H9 (cell line): ENCODE data around the gene AHDC1. TPM values are rescaled to one million over a fixed set of nuclear protein-coding genes. Genes with fewer than 3 reads are reported as not detected.

Experiments
- DNase-seq: peaks from one replicate; pipeline ENCODE4 v3.0.0-alpha.2; 2017
- H2AFZ ChIP-seq: one replicate; pipeline ENCODE4 v1.6.1; 2013; ENCODE audit warnings: mild to moderate bottlenecking, low read length, control low read depth, moderate library complexity
- H2AK5ac ChIP-seq: 2 replicates; pipeline ENCODE4 v1.6.1; 2013; ENCODE audit warnings: low read length, control low read depth, mixed read lengths; ENCODE audit not compliant: insufficient read length
- H2BK120ac ChIP-seq: one replicate; pipeline ENCODE4 v1.6.1; 2013; ENCODE audit warnings: low read depth, mild to moderate bottlenecking, low read length, control low read depth, inconsistent platforms; ENCODE audit not compliant: poor library complexity, severe bottlenecking
- H2BK12ac ChIP-seq: 2 replicates; pipeline ENCODE4 v1.6.1; 2013; ENCODE audit warnings: low read length, control low read depth, mixed read lengths, low read depth; ENCODE audit not compliant: insufficient read length
- H2BK15ac ChIP-seq: 2 replicates; pipeline ENCODE4 v1.6.1; 2013; ENCODE audit warnings: low read depth, low read length, control low read depth
- H2BK20ac ChIP-seq: one replicate; pipeline ENCODE4 v1.6.1; 2013; ENCODE audit warnings: low read depth, mild to moderate bottlenecking, low read length, control low read depth, inconsistent platforms; ENCODE audit not compliant: poor library complexity, severe bottlenecking
- H2BK5ac ChIP-seq: 2 replicates; pipeline ENCODE4 v1.6.1; 2013; ENCODE audit warnings: low read length, control low read depth, mixed read lengths; ENCODE audit not compliant: insufficient read length
- H3K14ac ChIP-seq: 2 replicates; pipeline ENCODE4 v1.6.1; 2013; ENCODE audit warnings: low read length, control low read depth; ENCODE audit not compliant: insufficient read depth
- H3K18ac ChIP-seq: 2 replicates; pipeline ENCODE4 v1.6.1; 2013; ENCODE audit warnings: low read depth, mild to moderate bottlenecking, mixed read lengths, low read length, control low read depth; ENCODE audit not compliant: insufficient read length
- H3K23ac ChIP-seq: 2 replicates; pipeline ENCODE4 v1.6.1; 2013; ENCODE audit warnings: low read length, control low read depth, mixed read lengths, low read depth; ENCODE audit not compliant: insufficient read length
- H3K23me2 ChIP-seq: 2 replicates; pipeline ENCODE4 v1.6.1; 2013; ENCODE audit warnings: low read depth, mild to moderate bottlenecking, mixed read lengths, low read length, control low read depth; ENCODE audit not compliant: insufficient read length, poor library complexity, severe bottlenecking
- H3K27ac ChIP-seq: 2 replicates; pipeline ENCODE4 v1.5.1; 2013; ENCODE audit warnings: low read length, control low read depth, mixed read lengths, low read depth; ENCODE audit not compliant: insufficient read length
- H3K27me3 ChIP-seq: 2 replicates; pipeline ENCODE4 v1.6.1; 2013; ENCODE audit warnings: low read length, control low read depth, inconsistent platforms; ENCODE audit not compliant: insufficient read depth
- H3K4ac ChIP-seq: 2 replicates; pipeline ENCODE4 v1.6.1; 2013; ENCODE audit warnings: low read depth, mild to moderate bottlenecking, control low read depth, inconsistent platforms, low read length, moderate library complexity
- H3K4me1 ChIP-seq: 2 replicates; pipeline ENCODE4 v1.6.1; 2013; ENCODE audit warnings: low read length, control low read depth, inconsistent platforms; ENCODE audit not compliant: insufficient read depth
- H3K4me2 ChIP-seq: 2 replicates; pipeline ENCODE4 v1.6.1; 2013; ENCODE audit warnings: low read length, control low read depth, mixed read lengths; ENCODE audit not compliant: insufficient read length, insufficient read depth
- H3K56ac ChIP-seq: 2 replicates; pipeline ENCODE4 v1.6.1; 2013; ENCODE audit warnings: low read depth, mild to moderate bottlenecking, mixed read lengths, low read length, control low read depth; ENCODE audit not compliant: insufficient read length
- H3K79me1 ChIP-seq: 2 replicates; pipeline ENCODE4 v1.6.1; 2013; ENCODE audit warnings: low read depth, mild to moderate bottlenecking, moderate library complexity, low read length, control low read depth, inconsistent platforms; ENCODE audit not compliant: insufficient read depth, poor library complexity, severe bottlenecking
- H3K79me2 ChIP-seq: 2 replicates; pipeline ENCODE4 v1.6.1; 2013; ENCODE audit warnings: low read length, control low read depth, inconsistent platforms; ENCODE audit not compliant: insufficient read depth
- H3K9ac ChIP-seq: 2 replicates; pipeline ENCODE4 v1.6.1; 2013; ENCODE audit warnings: low read length, control low read depth, mixed read lengths; ENCODE audit not compliant: insufficient read length; ENCODE audit errors: extremely low read depth
- H3K9me3 ChIP-seq: one replicate; pipeline ENCODE4 v1.6.1; 2013; ENCODE audit warnings: low read depth, low read length, inconsistent platforms; ENCODE audit not compliant: control insufficient read depth
- H3T11ph ChIP-seq: one replicate; pipeline ENCODE4 v1.6.1; 2013; ENCODE audit warnings: mild to moderate bottlenecking, low read length, control low read depth, inconsistent platforms
- H4K20me1 ChIP-seq: one replicate; pipeline ENCODE4 v1.6.1; 2013; ENCODE audit not compliant: control insufficient read depth, insufficient read length, insufficient read depth
- H4K5ac ChIP-seq: 2 replicates; pipeline ENCODE4 v1.6.1; 2013; ENCODE audit warnings: low read depth, mild to moderate bottlenecking, mixed read lengths, low read length, control low read depth; ENCODE audit not compliant: insufficient read length
- H4K8ac ChIP-seq: replicated peaks from 2 replicates; pipeline ENCODE4 v1.6.1; 2013; ENCODE audit warnings: low read length, control low read depth, mixed read lengths, low read depth; ENCODE audit not compliant: insufficient read length
- H4K91ac ChIP-seq: 2 replicates; pipeline ENCODE4 v1.6.1; 2013; ENCODE audit warnings: low read depth, mild to moderate bottlenecking, moderate library complexity, mixed read lengths, low read length, control low read depth; ENCODE audit not compliant: insufficient read length
- H3K27ac Mint-ChIP-seq, 3 experiments: 2 replicates in 2 of 3; 3 replicates in 1 of 3; pipeline ENCODE4 v1.8.0; 2020 to 2021; ENCODE audit warnings: mixed read lengths in 3 of 3, mild to moderate bottlenecking in 1 of 3, moderate library complexity in 1 of 3
- H3K27me3 Mint-ChIP-seq: 2 replicates; pipeline ENCODE4 v1.8.0; 2021; ENCODE audit warnings: low read depth, mild to moderate bottlenecking, moderate library complexity, mixed read lengths
- H3K36me3 Mint-ChIP-seq, 3 experiments: 2 replicates in 2 of 3; 3 replicates in 1 of 3; pipeline ENCODE4 v1.8.0; 2020 to 2021; ENCODE audit warnings: low read depth in 3 of 3, mixed read lengths in 3 of 3; ENCODE audit not compliant: insufficient read depth in 1 of 3
- H3K4me1 Mint-ChIP-seq, 2 experiments: 2 replicates each; pipeline ENCODE4 v1.8.0; 2020; ENCODE audit warnings: mixed read lengths in 2 of 2
- H3K4me3 Mint-ChIP-seq, 2 experiments: 2 replicates in 1 of 2; 3 replicates in 1 of 2; pipeline ENCODE4 v1.8.0; 2020 to 2021; ENCODE audit warnings: mild to moderate bottlenecking in 2 of 2, mixed read lengths in 2 of 2, moderate library complexity in 1 of 2
- H3K9me3 Mint-ChIP-seq, 2 experiments: 2 replicates in 1 of 2; 3 replicates in 1 of 2; pipeline ENCODE4 v1.8.0; 2020; ENCODE audit warnings: mild to moderate bottlenecking in 2 of 2, mixed read lengths in 2 of 2, moderate library complexity in 1 of 2
- CTCF ChIP-seq: fragments of 200-600 bp; sonication (generic); conservative IDR thresholded peaks from 3 replicates; pipeline ENCODE4 v1.8.0; 2021; ENCODE audit warnings: antibody characterized with exemption, mild to moderate bottlenecking
- WGBS: extraction: QIAGEN DNeasy Blood & Tissue Kit; methylation state at CpG from one replicate; pipeline ENCODE4 v1.1.7; 2013; ENCODE audit warnings: missing lambda C conversion rate, low lambda C conversion rate, mixed read lengths; ENCODE audit not compliant: insufficient read length; ENCODE audit errors: extremely low coverage; 5-methylcytosine and 5-hydroxymethylcytosine counted together
- total RNA-seq: library from RNA; stranded (reverse); gene quantifications from 2 replicates; pipeline ENCODE4 v1.2.1, GENCODE V29; 2021

The AHDC1 gene
- total RNA-seq, 1 experiment from 2014 or later: 29.4 TPM

DNA sequence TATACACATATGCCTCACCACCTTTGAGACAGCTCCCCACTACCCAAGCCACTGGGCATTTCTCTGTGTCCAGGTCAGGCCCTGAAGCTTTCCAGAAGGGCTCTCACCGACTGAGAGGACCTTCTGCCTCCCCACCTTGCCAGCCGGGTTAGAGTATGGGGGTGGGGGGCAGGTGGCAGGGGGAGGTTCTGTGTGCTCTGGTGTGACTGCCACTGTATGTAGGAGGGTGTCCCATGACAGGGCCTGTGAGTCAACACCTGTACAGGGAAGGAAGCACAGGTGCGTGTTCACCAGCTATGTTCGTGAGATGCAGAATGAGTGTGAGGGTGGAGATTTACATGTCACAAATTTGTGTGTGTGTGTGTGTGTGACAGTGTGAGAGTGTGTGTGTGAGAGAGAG, 7.0 kb downstream of the AHDC1 start:
- no peak overlapping the region for H2AK5ac ChIP-seq
- H3K18ac ChIP-seq: no peak overlapping the region
- H2BK5ac ChIP-seq: no peak overlapping the region
- H2AFZ ChIP-seq: no peak overlapping the region
- Mint-ChIP-seq H3K4me3 (no peak overlapping the region), H3K36me3 (0 out of 7 replicates have a peak, but pooled peaks cover 0 to 1% (median 0%) of the 10 kb centered on the region in 3 experiments), H3K27ac (no peak overlapping the region), H3K9me3 (no peaks in the 10 kb centered on the region), H3K4me1 (peaks cover 35 to 44% of the 10 kb centered on the region in 2 experiments), H3K27me3 (no peaks in the 10 kb centered on the region)
- no peak overlapping the region for H4K8ac ChIP-seq
- H2BK12ac ChIP-seq: no peak overlapping the region
- H3K4ac ChIP-seq: no peak overlapping the region
- peaks cover 22% of the 10 kb centered on the region; the same call in 1 of the 2 replicates for H3K79me2 ChIP-seq
- peaks cover 6% of the 10 kb centered on the region for H4K20me1 ChIP-seq
- no peak overlapping the region for H3K14ac ChIP-seq
- H3K27me3 ChIP-seq: no peaks in the 10 kb centered on the region
- no peaks in the 10 kb centered on the region for H3K9me3 ChIP-seq
- H3K4me2 ChIP-seq: no peak overlapping the region
- H4K5ac ChIP-seq: no peak overlapping the region
- no peak for DNase-seq
- no peak overlapping the region for H3K56ac ChIP-seq
- H3K79me1 ChIP-seq: peaks cover 2% of the 10 kb centered on the region
- no peak overlapping the region for H2BK120ac ChIP-seq
- no peak overlapping the region for H3K23ac ChIP-seq
- no peak overlapping the region for H3K27ac ChIP-seq
- no CpG with 5 or more reads among the region's 4 CpGs for WGBS
- TF ChIP-seq CTCF: no peak
- no peak overlapping the region for H3T11ph ChIP-seq
- H2BK15ac ChIP-seq: no peak overlapping the region
- H3K4me1 ChIP-seq: peaks cover 25% of the 10 kb centered on the region
- no peak overlapping the region for H3K9ac ChIP-seq
- H3K23me2 ChIP-seq: no peaks in the 10 kb centered on the region
- no peak overlapping the region for H2BK20ac ChIP-seq
- no peak overlapping the region for H4K91ac ChIP-seq
